Adrenal gland (tissue), 5 donors: ENCODE data around the gene AK4.

ENCODE experiments used
- POLR2A ChIP-seq, 2 donors: fragments of 450-650 bp; IDR thresholded peaks; one replicate each; pipeline ENCODE4 v1.6.1; 2017; ENCODE audit warnings: antibody characterized with exemption in 2 of 2, mild to moderate bottlenecking in 2 of 2, moderate library complexity in 1 of 2
- TF ChIP-seq, protein P1 (sequence below), 6 experiments: fragments of 450-650 bp in 4 of 6; fragments of 200-600 bp in 2 of 6; sonication (generic) in 1 of 6; IDR thresholded peaks; 1 replicate in 5 of 6; 2 replicates in 1 of 6; pipeline versions ENCODE4 v1.5.1 to v1.8.0; 2016 to 2021; ENCODE audit warnings: antibody characterized with exemption in 6 of 6, mild to moderate bottlenecking in 2 of 6, moderate library complexity in 1 of 6
- donor health status: DM: no; HTN: no; CAD: no.

DNA sequence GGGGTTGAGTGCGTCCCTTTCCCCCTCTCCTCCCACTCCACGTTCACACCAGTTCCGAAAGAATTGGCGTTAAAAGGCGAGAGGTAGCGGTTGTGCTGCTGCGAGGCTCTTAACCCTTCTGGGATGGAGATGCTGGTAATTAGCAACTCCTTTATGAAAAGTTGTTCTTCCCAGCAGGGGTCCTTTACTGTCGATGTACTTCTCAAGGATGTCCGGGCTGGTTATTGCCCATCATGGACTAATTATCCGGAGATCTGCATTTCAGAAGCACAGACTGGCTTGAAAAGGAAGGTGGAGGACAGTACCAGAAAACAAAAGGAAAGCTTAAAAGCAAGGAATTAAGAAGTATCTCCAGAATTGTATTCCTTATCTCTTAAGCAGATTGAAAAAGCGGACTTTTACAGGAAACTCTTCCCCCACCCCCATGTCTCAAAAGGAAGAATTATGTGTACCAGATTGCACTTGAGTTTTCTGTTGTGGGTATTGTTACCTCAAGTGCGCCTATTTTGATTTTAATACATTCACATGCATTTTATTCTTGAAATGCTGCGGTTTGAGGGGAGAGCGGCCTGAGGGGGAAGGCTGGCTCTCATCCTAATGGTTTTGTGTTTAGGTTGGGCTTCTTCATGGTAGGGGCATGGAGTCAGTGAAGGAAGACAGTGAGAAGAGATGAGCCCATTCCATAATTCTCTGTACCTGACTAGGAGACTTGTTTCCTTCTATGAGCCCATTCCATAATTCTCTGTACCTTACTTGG is 1.5 kb downstream of the AK4 start:
- no peak for TF ChIP-seq POLR2A (IDR thresholded peaks at IDR 0.05)
- TF ChIP-seq, protein P1, sequence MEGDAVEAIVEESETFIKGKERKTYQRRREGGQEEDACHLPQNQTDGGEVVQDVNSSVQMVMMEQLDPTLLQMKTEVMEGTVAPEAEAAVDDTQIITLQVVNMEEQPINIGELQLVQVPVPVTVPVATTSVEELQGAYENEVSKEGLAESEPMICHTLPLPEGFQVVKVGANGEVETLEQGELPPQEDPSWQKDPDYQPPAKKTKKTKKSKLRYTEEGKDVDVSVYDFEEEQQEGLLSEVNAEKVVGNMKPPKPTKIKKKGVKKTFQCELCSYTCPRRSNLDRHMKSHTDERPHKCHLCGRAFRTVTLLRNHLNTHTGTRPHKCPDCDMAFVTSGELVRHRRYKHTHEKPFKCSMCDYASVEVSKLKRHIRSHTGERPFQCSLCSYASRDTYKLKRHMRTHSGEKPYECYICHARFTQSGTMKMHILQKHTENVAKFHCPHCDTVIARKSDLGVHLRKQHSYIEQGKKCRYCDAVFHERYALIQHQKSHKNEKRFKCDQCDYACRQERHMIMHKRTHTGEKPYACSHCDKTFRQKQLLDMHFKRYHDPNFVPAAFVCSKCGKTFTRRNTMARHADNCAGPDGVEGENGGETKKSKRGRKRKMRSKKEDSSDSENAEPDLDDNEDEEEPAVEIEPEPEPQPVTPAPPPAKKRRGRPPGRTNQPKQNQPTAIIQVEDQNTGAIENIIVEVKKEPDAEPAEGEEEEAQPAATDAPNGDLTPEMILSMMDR (IDR thresholded peaks at IDR 0.05): no peak
